Lower lobe of right lung (tissue), 2 donors: ENCODE data around the gene SLC30A7. TPM values are rescaled to one million over a fixed set of nuclear protein-coding genes. Genes with fewer than 3 reads are reported as not detected.

ENCODE experiments used
- ATAC-seq, 2 donors: fragments of 200-7000 bp; cut with Tn5 transposase; one replicate each; pipeline ENCODE4 v1.9.1; 2020 to 2022; ENCODE audit warnings: mild to moderate bottlenecking in 2 of 2, moderate library complexity in 2 of 2
- DNase-seq: peaks from one replicate; pipeline ENCODE4 v3.0.0-alpha.2; 2020
- H3K27ac ChIP-seq: fragments of 200-600 bp; one replicate; pipeline ENCODE4 v1.8.0; 2022
- H3K27me3 ChIP-seq: fragments of 200-600 bp; one replicate; pipeline ENCODE4 v1.8.0; 2022; ENCODE audit warnings: low read depth
- H3K36me3 ChIP-seq: fragments of 200-600 bp; one replicate; pipeline ENCODE4 v1.8.0; 2022; ENCODE audit warnings: mild to moderate bottlenecking
- H3K4me1 ChIP-seq: fragments of 200-600 bp; one replicate; pipeline ENCODE4 v1.8.0; 2022
- H3K4me3 ChIP-seq: fragments of 200-600 bp; one replicate; pipeline ENCODE4 v1.8.0; 2022; ENCODE audit warnings: mild to moderate bottlenecking
- H3K9me3 ChIP-seq: fragments of 200-600 bp; one replicate; pipeline ENCODE4 v1.8.0; 2022
- intact Hi-C: fragments of 100-400 bp; cut with DNase I; formaldehyde crosslinking; loops from one replicate; pipeline ENCODE4 v1.11.0; 2022
- total RNA-seq: library from RNA; stranded (reverse); fragmentation: NEBNext Ultra II Directional; extraction: Animal tissue kit (Norgen Biotek cat#: 25700); gene quantifications from one replicate; pipeline ENCODE4 v1.2.1, GENCODE V29; 2021
- TF ChIP-seq, protein P1 (sequence below): fragments of 200-600 bp; IDR thresholded peaks from one replicate; pipeline ENCODE4 v1.8.0; 2022; ENCODE audit warnings: antibody characterized with exemption, mild to moderate bottlenecking
- donor health status: DM: no; HTN: yes; CAD: no; lungs with severe emphysema.

The SLC30A7 gene
- total RNA-seq, 1 donor from 2014 or later, result 35.6 TPM

DNA sequence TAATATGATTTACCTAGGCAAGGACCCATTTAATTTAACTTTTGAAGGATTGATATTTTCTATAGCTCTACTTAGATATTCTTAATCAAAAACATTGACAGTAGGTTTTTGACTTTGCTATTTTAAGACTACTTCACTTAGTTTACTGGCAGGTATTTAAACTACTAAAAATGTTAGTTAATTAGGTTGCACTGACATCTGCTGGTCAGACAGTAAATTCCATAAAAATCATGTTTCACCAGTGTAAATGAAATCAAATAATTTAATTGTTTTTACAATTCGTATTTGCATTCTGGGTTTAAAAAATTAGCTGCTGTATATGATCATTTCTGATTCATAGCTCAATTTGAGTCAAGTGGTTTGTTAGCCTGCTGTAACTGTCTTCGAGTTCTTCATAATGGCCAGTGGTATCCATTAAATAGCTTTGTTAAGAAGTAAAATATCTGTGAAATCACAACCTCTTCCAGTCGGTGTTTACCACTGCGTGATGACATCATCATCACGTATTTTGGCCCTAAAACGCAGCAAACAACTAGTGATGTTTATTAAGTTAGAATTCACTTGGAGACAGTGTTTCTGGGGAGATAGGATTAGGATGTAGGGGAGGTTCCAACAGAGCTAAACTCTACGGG is 27.4 kb upstream of the SLC30A7 start:
- no peaks in the 10 kb centered on the region for H3K36me3 ChIP-seq
- DNase-seq (no peak), ATAC-seq (no peak)
- H3K27me3 ChIP-seq, result no peaks in the 10 kb centered on the region
- H3K27ac ChIP-seq, result no peak overlapping the region
- TF ChIP-seq, protein P1, sequence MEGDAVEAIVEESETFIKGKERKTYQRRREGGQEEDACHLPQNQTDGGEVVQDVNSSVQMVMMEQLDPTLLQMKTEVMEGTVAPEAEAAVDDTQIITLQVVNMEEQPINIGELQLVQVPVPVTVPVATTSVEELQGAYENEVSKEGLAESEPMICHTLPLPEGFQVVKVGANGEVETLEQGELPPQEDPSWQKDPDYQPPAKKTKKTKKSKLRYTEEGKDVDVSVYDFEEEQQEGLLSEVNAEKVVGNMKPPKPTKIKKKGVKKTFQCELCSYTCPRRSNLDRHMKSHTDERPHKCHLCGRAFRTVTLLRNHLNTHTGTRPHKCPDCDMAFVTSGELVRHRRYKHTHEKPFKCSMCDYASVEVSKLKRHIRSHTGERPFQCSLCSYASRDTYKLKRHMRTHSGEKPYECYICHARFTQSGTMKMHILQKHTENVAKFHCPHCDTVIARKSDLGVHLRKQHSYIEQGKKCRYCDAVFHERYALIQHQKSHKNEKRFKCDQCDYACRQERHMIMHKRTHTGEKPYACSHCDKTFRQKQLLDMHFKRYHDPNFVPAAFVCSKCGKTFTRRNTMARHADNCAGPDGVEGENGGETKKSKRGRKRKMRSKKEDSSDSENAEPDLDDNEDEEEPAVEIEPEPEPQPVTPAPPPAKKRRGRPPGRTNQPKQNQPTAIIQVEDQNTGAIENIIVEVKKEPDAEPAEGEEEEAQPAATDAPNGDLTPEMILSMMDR, result peak; percentile 67
- H3K4me3 ChIP-seq, result no peak overlapping the region
- H3K4me1 ChIP-seq, result peaks cover 10% of the 10 kb centered on the region
- intact Hi-C loops, result loop anchor here (5.0 kb wide), 2 partner anchors 261 to 406 kb away; no protein-coding TSS in a partner anchor
- no peaks in the 10 kb centered on the region for H3K9me3 ChIP-seq

DNA sequence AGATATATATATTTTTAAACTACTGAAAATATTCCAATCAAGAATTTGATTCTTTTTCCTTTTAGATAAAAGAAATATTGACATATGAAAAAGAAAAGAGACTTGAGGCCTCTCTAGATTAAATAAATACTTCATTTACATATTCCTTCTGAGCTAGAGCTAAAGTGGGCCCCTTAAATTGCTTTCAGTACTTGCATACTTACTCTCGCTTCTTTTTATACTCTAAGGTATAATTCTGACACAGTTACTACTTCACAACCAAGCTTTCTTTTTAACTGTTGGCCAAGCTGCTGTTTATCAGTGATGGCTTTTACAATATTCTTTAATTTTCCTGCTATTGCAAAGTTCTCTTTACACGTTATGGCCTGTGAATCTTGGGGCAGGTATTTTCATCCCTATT is 25.9 kb upstream of the SLC30A7 start:
- ATAC-seq, result no peak

DNA sequence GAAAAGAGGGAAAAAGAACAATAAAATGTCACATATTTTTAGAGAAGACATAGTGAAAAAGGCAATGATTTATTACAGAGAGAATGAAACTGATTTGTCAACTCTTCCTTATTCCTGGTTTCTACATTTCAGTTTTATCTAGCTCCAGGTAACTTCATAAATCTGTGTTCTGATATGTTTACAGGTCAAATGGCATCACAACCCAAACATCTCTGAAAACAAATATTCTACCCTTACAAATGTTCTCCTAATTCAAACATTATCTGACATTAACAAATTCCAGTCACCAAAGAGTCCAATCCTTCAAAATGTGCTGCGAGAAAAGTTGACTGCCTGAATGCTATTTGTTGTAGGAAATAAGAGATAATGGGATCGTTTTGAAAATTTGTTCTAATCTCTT is 21.5 kb upstream of the SLC30A7 start:
- no peak for ATAC-seq
- no peak for DNase-seq
- intact Hi-C loops, result no loop called here
- peaks cover 11% of the 10 kb centered on the region for H3K36me3 ChIP-seq
- H3K27ac ChIP-seq, result no peak overlapping the region
- H3K4me1 ChIP-seq, result no peaks in the 10 kb centered on the region
- H3K4me3 ChIP-seq, result no peak overlapping the region
- TF ChIP-seq, protein P1, result no peak
- H3K9me3 ChIP-seq, result no peaks in the 10 kb centered on the region
- no peaks in the 10 kb centered on the region for H3K27me3 ChIP-seq

More for the DNA sequence above, 25.9 kb upstream of the SLC30A7 start:
- Histone ChIP-seq H3K9me3 (no peaks in the 10 kb centered on the region), H3K4me1 (peaks cover 10% of the 10 kb centered on the region), H3K27me3 (no peaks in the 10 kb centered on the region), H3K36me3 (no peaks in the 10 kb centered on the region), H3K4me3 (no peak overlapping the region), H3K27ac (no peak overlapping the region)
- DNase-seq, result no peak
- intact Hi-C loops, result loop anchor here (5.0 kb wide), 2 partner anchors 263 to 408 kb away; no protein-coding TSS in a partner anchor
- TF ChIP-seq, protein P1, result no peak

DNA sequence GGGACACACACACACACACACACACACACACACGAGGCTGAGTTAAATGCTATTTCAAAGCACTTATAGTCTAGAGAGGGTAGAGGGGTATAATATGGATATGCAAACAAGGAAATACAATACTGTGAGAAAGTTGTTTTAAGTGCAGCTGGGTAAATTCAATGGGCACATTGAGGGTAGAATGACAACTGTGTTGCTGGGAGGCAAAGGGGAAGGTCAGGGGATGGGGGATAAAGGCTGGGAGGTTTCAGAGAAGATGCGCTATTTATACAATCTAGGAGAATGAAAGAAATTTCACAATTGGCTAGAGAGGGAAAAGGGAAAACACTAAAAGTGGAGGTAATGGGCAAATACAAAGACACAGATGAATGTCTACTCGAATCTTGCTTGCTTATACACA is 20.7 kb upstream of the SLC30A7 start:
- Histone ChIP-seq H3K36me3 (peaks cover 11% of the 10 kb centered on the region), H3K27ac (no peak overlapping the region), H3K4me3 (no peak overlapping the region), H3K9me3 (no peaks in the 10 kb centered on the region), H3K4me1 (no peaks in the 10 kb centered on the region), H3K27me3 (no peaks in the 10 kb centered on the region)
- DNase-seq (no peak), ATAC-seq (no peak)
- TF ChIP-seq, protein P1, result no peak
- intact Hi-C loops, result no loop called here

DNA sequence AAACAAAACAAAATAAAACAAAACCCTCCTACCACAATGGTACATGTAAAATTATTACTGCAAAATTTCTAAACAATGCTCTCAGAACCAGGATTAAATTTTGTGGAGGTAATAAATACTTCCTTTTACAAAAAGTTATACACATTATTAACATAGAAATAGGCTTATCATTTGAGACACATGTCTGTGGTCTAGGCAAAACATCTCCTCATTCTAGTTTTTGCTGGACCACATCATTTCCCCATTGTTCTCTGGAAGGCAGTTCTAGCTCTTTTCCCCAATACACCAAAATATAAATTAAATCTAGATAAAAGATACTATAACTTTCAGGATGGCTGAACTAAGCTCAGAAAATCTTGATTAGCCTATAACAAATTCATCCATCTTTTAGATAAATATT is 19.6 kb upstream of the SLC30A7 start:
- no peak overlapping the region for H3K27ac ChIP-seq
- no peak for DNase-seq
- ATAC-seq, result no peak
- H3K4me3 ChIP-seq, result no peak overlapping the region
- H3K36me3 ChIP-seq, result peaks cover 11% of the 10 kb centered on the region
- TF ChIP-seq, protein P1, result no peak
- intact Hi-C loops, result no loop called here
- no peaks in the 10 kb centered on the region for H3K4me1 ChIP-seq
- H3K27me3 ChIP-seq, result no peaks in the 10 kb centered on the region
- no peaks in the 10 kb centered on the region for H3K9me3 ChIP-seq
